ENCODE measurements around the gene CYP4V2.

CYP4V2 gene

GRCh38 chr4:186191200-186192065, at the start of gene CYP4V2:
Gene CYP4V2, plus strand, starts transcription at chr4:186191567. Its CDS starts 257 bp downstream, at chr4:186191824.
- peaks cover 30% of the 10 kb centered on the region for H3K4me1 Mint-ChIP-seq
- peak in 2 of 3 experiments; percentile 42 to 48 for TF ChIP-seq CTCF (IDR thresholded peaks at IDR 0.05; ENCODE audit: unreplicated experiment in 3 of 3)
- peaks cover 4% of the 10 kb centered on the region for H3K27me3 Mint-ChIP-seq (ENCODE audit: low read depth)
- H3K27ac Mint-ChIP-seq: peak within 1 kb of the TSS; percentile 98 to 99 (median 98)
- peaks cover 15% of the 10 kb centered on the region for H3K36me3 Mint-ChIP-seq (ENCODE audit: low read depth)
- no peaks in the 10 kb centered on the region for H3K9me3 Mint-ChIP-seq
- H3K4me3 Mint-ChIP-seq: peak within 1 kb of the TSS; percentile 95 to 99 (median 95)

GRCh38 chr4:186144198-186144945, 47.0 kb upstream of the CYP4V2 start:
- Mint-ChIP-seq H3K36me3 (ENCODE audit: low read depth) (no peaks in the 10 kb centered on the region), H3K9me3 (no peaks in the 10 kb centered on the region), H3K4me3 (peak overlapping the region; percentile 87 to 95 (median 91)), H3K27me3 (ENCODE audit: low read depth) (peaks cover 15% of the 10 kb centered on the region), H3K27ac (peak overlapping the region; percentile 94 to 98 (median 98)), H3K4me1 (peaks cover 13% of the 10 kb centered on the region)
- TF ChIP-seq CTCF (IDR thresholded peaks at IDR 0.05; ENCODE audit: unreplicated experiment in 3 of 3): peak; percentile 36 to 41 (median 40)

- TF ChIP-seq CTCF (IDR thresholded peaks at IDR 0.05; ENCODE audit: unreplicated experiment in 3 of 3): no peak
- no peaks in the 10 kb centered on the region for H3K9me3 Mint-ChIP-seq
- H3K27ac Mint-ChIP-seq: peak overlapping the region; percentile 53 to 96 (median 90)
- H3K4me1 Mint-ChIP-seq: peaks cover 13% of the 10 kb centered on the region
- peaks cover 15% of the 10 kb centered on the region for H3K27me3 Mint-ChIP-seq (ENCODE audit: low read depth)
- H3K36me3 Mint-ChIP-seq (ENCODE audit: low read depth): no peaks in the 10 kb centered on the region
- peak overlapping the region; percentile 90 to 95 (median 95) for H3K4me3 Mint-ChIP-seq
Measured at GRCh38 chr4:186144946-186145569, 46.3 kb upstream of the CYP4V2 start.

GRCh38 chr4:186146458-186146857, 44.9 kb upstream of the CYP4V2 start:
- no peaks in the 10 kb centered on the region for H3K9me3 Mint-ChIP-seq
- H3K27me3 Mint-ChIP-seq (ENCODE audit: low read depth): peaks cover 15% of the 10 kb centered on the region
- peak overlapping the region; percentile 53 to 90 (median 66) for H3K27ac Mint-ChIP-seq
- H3K4me3 Mint-ChIP-seq: peak overlapping the region; percentile 54 to 95 (median 95)
- peaks cover 13% of the 10 kb centered on the region for H3K4me1 Mint-ChIP-seq
- no peaks in the 10 kb centered on the region for H3K36me3 Mint-ChIP-seq (ENCODE audit: low read depth)
- TF ChIP-seq CTCF (IDR thresholded peaks at IDR 0.05; ENCODE audit: unreplicated experiment in 3 of 3): no peak

GRCh38 chr4:186148336-186148975, 42.9 kb upstream of the CYP4V2 start:
- Mint-ChIP-seq H3K27me3 (ENCODE audit: low read depth) (peaks cover 18% of the 10 kb centered on the region), H3K4me1 (peaks cover 13% of the 10 kb centered on the region), H3K27ac (peak overlapping the region; percentile 92 to 93 (median 92)), H3K9me3 (no peaks in the 10 kb centered on the region), H3K4me3 (peak overlapping the region in 2 of 3 experiments; percentile 21 to 62), H3K36me3 (ENCODE audit: low read depth) (peaks cover 11% of the 10 kb centered on the region)
- TF ChIP-seq CTCF (IDR thresholded peaks at IDR 0.05; ENCODE audit: unreplicated experiment in 3 of 3): no peak

Measured in nephron (organoid).